K562 treated with DMSO at 1 percent for 48 hours (cell line): ENCODE data around the gene VDR. TPM values are rescaled to one million over a fixed set of nuclear protein-coding genes. Genes with fewer than 3 reads are reported as not detected.

ENCODE experiments used
- total RNA-seq: library from RNA; unstranded; fragments of 300-600 nt; gene quantifications from 2 replicates; pipeline ENCODE4 v1.2.3, GENCODE V29; 2022; ENCODE audit warnings: low replicate concordance; ENCODE audit errors: extremely low read depth

VDR gene
- not detected in 2 replicates for total RNA-seq

GRCh38 chr12:47904713-47905709 is at the start of gene VDR:
TSS of gene VDR (minus strand) at chr12:47904994. CDS start at chr12:47879113, 25,881 bp downstream.

GRCh38 chr12:47819896-47820630 is 84.7 kb downstream of the VDR start, which contains the start of gene HDAC7:
TSS of gene HDAC7 (minus strand) at chr12:47819903. CDS start at chr12:47819785, 118 bp downstream.

Other genes starting within 250 kb of the VDR start
- not detected in 2 replicates for gene RPAP3, start 199.0 kb downstream of the VDR start, total RNA-seq
- gene ENDOU, start 179.5 kb downstream of the VDR start, total RNA-seq: not detected in 2 replicates
- gene RAPGEF3, start 146.1 kb downstream of the VDR start, total RNA-seq: not detected in 2 replicates
- not detected in 2 replicates for gene SLC48A1, start 131.8 kb downstream of the VDR start, total RNA-seq
- gene HDAC7, start 85.1 kb downstream of the VDR start, total RNA-seq: not detected in 2 replicates
- not detected in 2 replicates for gene TMEM106C, start 58.6 kb upstream of the VDR start, total RNA-seq
- not detected in 2 replicates for gene COL2A1, start 99.5 kb upstream of the VDR start, total RNA-seq
- not detected in 2 replicates for gene SENP1, start 201.1 kb upstream of the VDR start, total RNA-seq
- not detected in 2 replicates for gene PFKM, start 214.4 kb upstream of the VDR start, total RNA-seq